ENCODE measurements around the gene RNF150. TPM values are rescaled to one million over a fixed set of nuclear protein-coding genes. Genes with fewer than 3 reads are reported as not detected.
A peak's percentile ranks its signal among the peaks of the same experiment; 100 is the strongest.

Gene RNF150
- total and polyA plus RNA-seq, 8 donors = 1.9 to 15.2 (median 14.1) TPM

- H3K4me3 ChIP-seq = no peak overlapping the region
- no peak for TF ChIP-seq CTCF (IDR thresholded peaks at IDR 0.05)
- intact Hi-C loops (cut with DNase I) = loop anchor here in 1 of 2 donors (5.0 kb wide), 1 partner anchor 270 kb away; the partner anchor contains the start of gene RNF150
- ATAC-seq = no peak
- H3K36me3 ChIP-seq = no peaks in the 10 kb centered on the region
- no peaks in the 10 kb centered on the region for H3K4me1 ChIP-seq
- H3K27me3 ChIP-seq = no peaks in the 10 kb centered on the region
- DNase-seq = no peak
- no peak overlapping the region for H3K27ac ChIP-seq
- H3K9me3 ChIP-seq = no peaks in the 10 kb centered on the region
These were observed 271.2 kb downstream of the RNF150 start for GRCh38 chr4:140862177-140862442.

GRCh38 chr4:140861359-140862176, 271.7 kb downstream of the RNF150 start:
- ATAC-seq (peak; percentile 93), DNase-seq (peak in 2 of 4 donors; percentile 83 to 92)
- intact Hi-C loops (cut with DNase I) = loop anchor here in 1 of 2 donors (5.0 kb wide), 1 partner anchor 271 kb away; the partner anchor contains the start of gene RNF150
- Histone ChIP-seq H3K4me1 (no peaks in the 10 kb centered on the region), H3K36me3 (no peaks in the 10 kb centered on the region), H3K4me3 (no peak overlapping the region), H3K27me3 (no peaks in the 10 kb centered on the region), H3K9me3 (no peaks in the 10 kb centered on the region), H3K27ac (no peak overlapping the region)
- peak; percentile 51 to 66 for TF ChIP-seq CTCF (IDR thresholded peaks at IDR 0.05)

- Histone ChIP-seq H3K27me3 (no peaks in the 10 kb centered on the region), H3K27ac (no peak overlapping the region), H3K4me3 (no peak overlapping the region), H3K4me1 (no peaks in the 10 kb centered on the region), H3K36me3 (no peaks in the 10 kb centered on the region), H3K9me3 (no peaks in the 10 kb centered on the region)
- DNase-seq (no peak), ATAC-seq (no peak)
- intact Hi-C loops (cut with DNase I) = no loop called here
- TF ChIP-seq CTCF (IDR thresholded peaks at IDR 0.05) = no peak
These were observed 274.4 kb downstream of the RNF150 start for GRCh38 chr4:140858897-140859296.

GRCh38 chr4:140857111-140857510, 276.2 kb downstream of the RNF150 start:
- ATAC-seq = no peak
- DNase-seq = no peak
- Histone ChIP-seq H3K36me3 (no peaks in the 10 kb centered on the region), H3K4me3 (no peak overlapping the region), H3K9me3 (no peaks in the 10 kb centered on the region), H3K27me3 (no peaks in the 10 kb centered on the region), H3K27ac (no peak overlapping the region), H3K4me1 (no peaks in the 10 kb centered on the region)
- intact Hi-C loops (cut with DNase I) = no loop called here
- no peak for TF ChIP-seq CTCF (IDR thresholded peaks at IDR 0.05)

GRCh38 chr4:140856621-140857062, 276.6 kb downstream of the RNF150 start:
- ATAC-seq = peak; percentile 48

More at GRCh38 chr4:140856621-140857062, 276.6 kb downstream of the RNF150 start:
- Histone ChIP-seq H3K4me1 (no peaks in the 10 kb centered on the region), H3K4me3 (no peak overlapping the region), H3K9me3 (no peaks in the 10 kb centered on the region), H3K27ac (no peak overlapping the region), H3K27me3 (no peaks in the 10 kb centered on the region), H3K36me3 (no peaks in the 10 kb centered on the region)
- TF ChIP-seq CTCF (IDR thresholded peaks at IDR 0.05) = no peak
- DNase-seq = peak in 1 of 4 donors; percentile 68
- intact Hi-C loops (cut with DNase I) = no loop called here
